Tibial nerve (tissue), 4 donors: ENCODE measurements around the gene C1RL.

Experiments used
- EP300 ChIP-seq, 2 donors: sonication (generic); formaldehyde crosslinking; IDR thresholded peaks; one replicate each; pipeline ENCODE4 v1.6.1; 2017; ENCODE audit warnings: antibody characterized with exemption in 2 of 2, mild to moderate bottlenecking in 1 of 2
- POLR2A ChIP-seq, 2 donors: fragments of 450-650 bp; IDR thresholded peaks; one replicate each; pipeline ENCODE4 v1.6.1; 2017; ENCODE audit warnings: antibody characterized with exemption in 2 of 2, mild to moderate bottlenecking in 2 of 2, moderate library complexity in 2 of 2
- TF ChIP-seq, protein P1 (sequence below), 5 experiments: fragments of 200-600 bp in 3 of 5; fragments of 450-650 bp in 2 of 5; sonication (generic) in 3 of 5; IDR thresholded peaks; one replicate each; pipeline ENCODE4 v1.5.1; 2016 to 2019; ENCODE audit warnings: antibody characterized with exemption in 5 of 5, mild to moderate bottlenecking in 3 of 5, moderate library complexity in 2 of 5

DNA sequence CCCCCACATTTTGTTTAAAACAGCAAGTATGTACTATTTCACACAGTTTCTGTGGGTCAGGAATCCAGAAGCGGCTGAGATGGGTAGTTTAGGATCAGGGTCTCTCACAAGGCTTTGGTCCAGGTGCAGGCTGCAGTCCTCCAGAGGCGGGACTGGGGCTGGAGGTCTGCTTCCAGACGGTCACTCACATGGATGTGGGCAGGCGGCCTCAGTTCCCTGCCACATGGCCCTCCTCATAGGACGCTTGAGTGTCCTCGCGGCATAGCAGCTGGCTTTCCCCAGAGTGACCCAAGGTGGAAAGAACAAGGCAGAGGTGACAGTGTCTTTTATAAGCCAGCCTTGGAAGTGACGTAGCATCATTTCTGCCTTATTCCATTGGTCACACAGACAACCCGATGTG lies 7.9 kb upstream of the C1RL start:
- TF ChIP-seq, protein P1, sequence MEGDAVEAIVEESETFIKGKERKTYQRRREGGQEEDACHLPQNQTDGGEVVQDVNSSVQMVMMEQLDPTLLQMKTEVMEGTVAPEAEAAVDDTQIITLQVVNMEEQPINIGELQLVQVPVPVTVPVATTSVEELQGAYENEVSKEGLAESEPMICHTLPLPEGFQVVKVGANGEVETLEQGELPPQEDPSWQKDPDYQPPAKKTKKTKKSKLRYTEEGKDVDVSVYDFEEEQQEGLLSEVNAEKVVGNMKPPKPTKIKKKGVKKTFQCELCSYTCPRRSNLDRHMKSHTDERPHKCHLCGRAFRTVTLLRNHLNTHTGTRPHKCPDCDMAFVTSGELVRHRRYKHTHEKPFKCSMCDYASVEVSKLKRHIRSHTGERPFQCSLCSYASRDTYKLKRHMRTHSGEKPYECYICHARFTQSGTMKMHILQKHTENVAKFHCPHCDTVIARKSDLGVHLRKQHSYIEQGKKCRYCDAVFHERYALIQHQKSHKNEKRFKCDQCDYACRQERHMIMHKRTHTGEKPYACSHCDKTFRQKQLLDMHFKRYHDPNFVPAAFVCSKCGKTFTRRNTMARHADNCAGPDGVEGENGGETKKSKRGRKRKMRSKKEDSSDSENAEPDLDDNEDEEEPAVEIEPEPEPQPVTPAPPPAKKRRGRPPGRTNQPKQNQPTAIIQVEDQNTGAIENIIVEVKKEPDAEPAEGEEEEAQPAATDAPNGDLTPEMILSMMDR (IDR thresholded peaks at IDR 0.05), result no peak
- TF ChIP-seq POLR2A (IDR thresholded peaks at IDR 0.05) (no peak), EP300 (IDR thresholded peaks at IDR 0.05) (no peak)
